Gastrocnemius medialis (tissue), 4 donors: ENCODE results near the gene MEGF6.

Experiments used
- POLR2A ChIP-seq, 2 donors: fragments of 450-650 bp; IDR thresholded peaks; one replicate each; pipeline ENCODE4 v1.6.1; 2017; ENCODE audit warnings: antibody characterized with exemption in 2 of 2, mild to moderate bottlenecking in 2 of 2, moderate library complexity in 2 of 2
- TF ChIP-seq, protein P1 (sequence below), 5 experiments: fragments of 450-650 bp in 3 of 5; fragments of 200-600 bp in 2 of 5; sonication (generic) in 2 of 5; IDR thresholded peaks in 4 of 5; conservative IDR thresholded peaks in 1 of 5; 1 replicate in 4 of 5; 2 replicates in 1 of 5; pipeline ENCODE4 v1.5.1; 2016 to 2019; ENCODE audit warnings: antibody characterized with exemption in 5 of 5, mild to moderate bottlenecking in 3 of 5, moderate library complexity in 3 of 5

DNA sequence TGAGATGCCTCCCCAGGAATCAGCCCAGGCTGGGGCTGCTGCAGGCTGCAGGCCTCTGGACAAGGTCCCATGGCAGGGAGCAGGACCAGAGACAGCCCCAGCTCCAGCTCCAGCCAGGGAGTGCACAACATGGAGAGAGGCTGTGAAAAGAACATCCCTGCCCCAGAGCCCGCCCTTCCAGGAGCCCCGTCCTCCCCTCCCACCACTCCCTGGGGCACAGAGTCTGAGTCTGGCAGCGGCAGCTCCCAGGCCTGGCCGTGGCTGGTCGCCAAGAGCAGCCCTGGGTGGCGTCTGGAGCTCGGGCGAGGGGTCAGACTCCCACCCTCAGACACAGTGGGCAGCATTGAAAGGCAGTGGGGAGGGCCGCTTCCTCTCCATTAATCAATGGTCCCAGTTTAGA lies 37.8 kb downstream of the MEGF6 start:
- TF ChIP-seq, protein P1, sequence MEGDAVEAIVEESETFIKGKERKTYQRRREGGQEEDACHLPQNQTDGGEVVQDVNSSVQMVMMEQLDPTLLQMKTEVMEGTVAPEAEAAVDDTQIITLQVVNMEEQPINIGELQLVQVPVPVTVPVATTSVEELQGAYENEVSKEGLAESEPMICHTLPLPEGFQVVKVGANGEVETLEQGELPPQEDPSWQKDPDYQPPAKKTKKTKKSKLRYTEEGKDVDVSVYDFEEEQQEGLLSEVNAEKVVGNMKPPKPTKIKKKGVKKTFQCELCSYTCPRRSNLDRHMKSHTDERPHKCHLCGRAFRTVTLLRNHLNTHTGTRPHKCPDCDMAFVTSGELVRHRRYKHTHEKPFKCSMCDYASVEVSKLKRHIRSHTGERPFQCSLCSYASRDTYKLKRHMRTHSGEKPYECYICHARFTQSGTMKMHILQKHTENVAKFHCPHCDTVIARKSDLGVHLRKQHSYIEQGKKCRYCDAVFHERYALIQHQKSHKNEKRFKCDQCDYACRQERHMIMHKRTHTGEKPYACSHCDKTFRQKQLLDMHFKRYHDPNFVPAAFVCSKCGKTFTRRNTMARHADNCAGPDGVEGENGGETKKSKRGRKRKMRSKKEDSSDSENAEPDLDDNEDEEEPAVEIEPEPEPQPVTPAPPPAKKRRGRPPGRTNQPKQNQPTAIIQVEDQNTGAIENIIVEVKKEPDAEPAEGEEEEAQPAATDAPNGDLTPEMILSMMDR (IDR thresholded peaks at IDR 0.05 in 4 of 5, conservative IDR thresholded peaks at IDR 0.05 in 1 of 5): no peak
- no peak for TF ChIP-seq POLR2A (IDR thresholded peaks at IDR 0.05)
